ENCODE data around the gene ZBTB7B.

Gene ZBTB7B

GRCh38 chr1:155009221-155009711 is 6.7 kb downstream of the ZBTB7B start:
- TF ChIP-seq CTCF (IDR thresholded peaks at IDR 0.05; ENCODE audit: low read depth, low read length, missing control alignments) = no peak
- DNase-seq (ENCODE audit: extremely low read depth, low read depth) = no peak
- H3K4me3 ChIP-seq (replicated peaks; ENCODE audit: low read depth, low read length) = no peak overlapping the region

- H3K4me3 ChIP-seq (replicated peaks; ENCODE audit: low read depth, low read length) = no peak overlapping the region
- no peak for TF ChIP-seq CTCF (IDR thresholded peaks at IDR 0.05; ENCODE audit: low read depth, low read length, missing control alignments)
- no peak for DNase-seq (ENCODE audit: extremely low read depth, low read depth)
Measured at GRCh38 chr1:155009742-155010141, 7.1 kb downstream of the ZBTB7B start.

GRCh38 chr1:155010211-155010918 is 7.8 kb downstream of the ZBTB7B start:
- TF ChIP-seq CTCF (IDR thresholded peaks at IDR 0.05; ENCODE audit: low read depth, low read length, missing control alignments) = no peak
- no peak for DNase-seq (ENCODE audit: extremely low read depth, low read depth)
- H3K4me3 ChIP-seq (replicated peaks; ENCODE audit: low read depth, low read length) = no peak overlapping the region

- no peak for DNase-seq (ENCODE audit: extremely low read depth, low read depth)
- no peak for TF ChIP-seq CTCF (IDR thresholded peaks at IDR 0.05; ENCODE audit: low read depth, low read length, missing control alignments)
- no peak overlapping the region for H3K4me3 ChIP-seq (replicated peaks; ENCODE audit: low read depth, low read length)
Measured at GRCh38 chr1:155011004-155011416, 8.4 kb downstream of the ZBTB7B start.

- no peak for TF ChIP-seq CTCF (IDR thresholded peaks at IDR 0.05; ENCODE audit: low read depth, low read length, missing control alignments)
- H3K4me3 ChIP-seq (replicated peaks; ENCODE audit: low read depth, low read length) = no peak overlapping the region
- DNase-seq (ENCODE audit: extremely low read depth, low read depth) = no peak
Measured at GRCh38 chr1:155011437-155012025, 8.9 kb downstream of the ZBTB7B start.

GRCh38 chr1:155012026-155012546 is 9.5 kb downstream of the ZBTB7B start:
- no peak overlapping the region for H3K4me3 ChIP-seq (replicated peaks; ENCODE audit: low read depth, low read length)
- TF ChIP-seq CTCF (IDR thresholded peaks at IDR 0.05; ENCODE audit: low read depth, low read length, missing control alignments) = no peak
- no peak for DNase-seq (ENCODE audit: extremely low read depth, low read depth)

Measured in HFF-Myc (cell line).